ENCODE measurements around the gene ITPRIPL2. TPM values are rescaled to one million over a fixed set of nuclear protein-coding genes. Genes with fewer than 3 reads are reported as not detected.

Gene ITPRIPL2
- total RNA-seq, 3 donors from 2014 or later (not counting 1 experiment from before 2014, with no cell fraction given), result 0.18 to 5.7 (median 2.5) TPM

- Mint-ChIP-seq H3K27ac (no peak overlapping the region), H3K36me3 (no peaks in the 10 kb centered on the region), H3K4me1 (no peaks in the 10 kb centered on the region), H3K4me3 (no peak overlapping the region), H3K9me3 (no peaks in the 10 kb centered on the region), H3K27me3 (ENCODE audit: low read depth in 2 of 2) (peaks cover 6 to 20% of the 10 kb centered on the region in 2 donors)
- TF ChIP-seq CTCF (IDR thresholded peaks at IDR 0.05), result no peak
- Histone ChIP-seq H3K4me3 (ENCODE audit: low read length) (no peak overlapping the region), H3K9me3 (ENCODE audit: control insufficient read depth, insufficient read depth, low read length) (no peaks in the 10 kb centered on the region), H3K36me3 (ENCODE audit: control insufficient read depth, insufficient read depth, low read length) (no peaks in the 10 kb centered on the region), H3K27me3 (ENCODE audit: control insufficient read depth, insufficient read depth, low read length) (no peaks in the 10 kb centered on the region), H3K4me1 (ENCODE audit: control insufficient read depth, insufficient read depth, low read length) (no peaks in the 10 kb centered on the region), H3K27ac (ENCODE audit: low read length) (no peak overlapping the region)
- ATAC-seq (no peak), DNase-seq (no peak)
- 97% methylated on average over 3 of the region's 4 CpGs for WGBS (ENCODE audit: insufficient coverage)
- intact Hi-C loops (cut with micrococcal nuclease), result no loop called here
These were observed 33.9 kb downstream of the ITPRIPL2 start for GRCh38 chr16:19147627-19148026.

GRCh38 chr16:19148189-19148588, 34.4 kb downstream of the ITPRIPL2 start:
- no peaks in the 10 kb centered on the region for H3K4me1 ChIP-seq (ENCODE audit: control insufficient read depth, insufficient read depth, low read length)
- no peak for ATAC-seq
- intact Hi-C loops (cut with micrococcal nuclease), result no loop called here
- H3K36me3 Mint-ChIP-seq, result no peaks in the 10 kb centered on the region
- TF ChIP-seq CTCF (IDR thresholded peaks at IDR 0.05), result no peak
- H3K9me3 ChIP-seq (ENCODE audit: control insufficient read depth, insufficient read depth, low read length), result no peaks in the 10 kb centered on the region
- DNase-seq, result no peak
- H3K4me1 Mint-ChIP-seq, result no peaks in the 10 kb centered on the region
- no peak overlapping the region for H3K4me3 ChIP-seq (ENCODE audit: low read length)
- 75% methylated on average over 5 of the region's 5 CpGs for WGBS (ENCODE audit: insufficient coverage)
- no peaks in the 10 kb centered on the region for H3K27me3 ChIP-seq (ENCODE audit: control insufficient read depth, insufficient read depth, low read length)
- H3K27me3 Mint-ChIP-seq (ENCODE audit: low read depth in 2 of 2), result peaks cover 6 to 20% of the 10 kb centered on the region in 2 donors
- no peaks in the 10 kb centered on the region for H3K9me3 Mint-ChIP-seq
- no peak overlapping the region for H3K27ac Mint-ChIP-seq
- H3K27ac ChIP-seq (ENCODE audit: low read length), result no peak overlapping the region
- H3K4me3 Mint-ChIP-seq, result no peak overlapping the region
- H3K36me3 ChIP-seq (ENCODE audit: control insufficient read depth, insufficient read depth, low read length), result no peaks in the 10 kb centered on the region

GRCh38 chr16:19151310-19151709, 37.5 kb downstream of the ITPRIPL2 start:
- WGBS (ENCODE audit: insufficient coverage), result 61% methylated on average over 2 of the region's 2 CpGs
- Histone ChIP-seq H3K27me3 (ENCODE audit: control insufficient read depth, insufficient read depth, low read length) (no peaks in the 10 kb centered on the region), H3K4me1 (ENCODE audit: control insufficient read depth, insufficient read depth, low read length) (no peaks in the 10 kb centered on the region), H3K27ac (ENCODE audit: low read length) (no peak overlapping the region), H3K4me3 (ENCODE audit: low read length) (no peak overlapping the region), H3K36me3 (ENCODE audit: control insufficient read depth, insufficient read depth, low read length) (no peaks in the 10 kb centered on the region), H3K9me3 (ENCODE audit: control insufficient read depth, insufficient read depth, low read length) (no peaks in the 10 kb centered on the region)
- peaks cover 7 to 8% of the 10 kb centered on the region in 2 donors for H3K27me3 Mint-ChIP-seq (ENCODE audit: low read depth in 2 of 2)
- no peak overlapping the region for H3K4me3 Mint-ChIP-seq
- H3K36me3 Mint-ChIP-seq, result no peaks in the 10 kb centered on the region
- ATAC-seq (no peak), DNase-seq (no peak)
- TF ChIP-seq CTCF (IDR thresholded peaks at IDR 0.05), result no peak
- H3K9me3 Mint-ChIP-seq, result no peaks in the 10 kb centered on the region
- intact Hi-C loops (cut with micrococcal nuclease), result no loop called here
- no peaks in the 10 kb centered on the region for H3K4me1 Mint-ChIP-seq
- H3K27ac Mint-ChIP-seq, result no peak overlapping the region

GRCh38 chr16:19152042-19152441, 38.3 kb downstream of the ITPRIPL2 start:
- no peaks in the 10 kb centered on the region for H3K36me3 ChIP-seq (ENCODE audit: control insufficient read depth, insufficient read depth, low read length)
- H3K4me1 ChIP-seq (ENCODE audit: control insufficient read depth, insufficient read depth, low read length), result no peaks in the 10 kb centered on the region
- Mint-ChIP-seq H3K27me3 (ENCODE audit: low read depth in 2 of 2) (peaks cover 8% of the 10 kb centered on the region in 2 donors), H3K36me3 (no peaks in the 10 kb centered on the region), H3K4me1 (no peaks in the 10 kb centered on the region), H3K9me3 (no peaks in the 10 kb centered on the region), H3K27ac (no peak overlapping the region), H3K4me3 (no peak overlapping the region)
- ATAC-seq (no peak), DNase-seq (no peak)
- H3K27me3 ChIP-seq (ENCODE audit: control insufficient read depth, insufficient read depth, low read length), result no peaks in the 10 kb centered on the region
- no peaks in the 10 kb centered on the region for H3K9me3 ChIP-seq (ENCODE audit: control insufficient read depth, insufficient read depth, low read length)
- no peak overlapping the region for H3K4me3 ChIP-seq (ENCODE audit: low read length)
- intact Hi-C loops (cut with micrococcal nuclease), result no loop called here
- no peak overlapping the region for H3K27ac ChIP-seq (ENCODE audit: low read length)
- 100% methylated on average over 1 of the region's 1 CpG for WGBS (ENCODE audit: insufficient coverage)
- TF ChIP-seq CTCF (IDR thresholded peaks at IDR 0.05), result no peak

All from natural killer cell (primary cell).